MM.1S (cell line): Measurements from ENCODE around the gene FLNC.

Experiments
- DNase-seq: peaks from one replicate; pipeline ENCODE4 v3.0.0-alpha.2; 2015
- H2AFZ ChIP-seq: fragments of 300-600 bp; sonication (generic); 2 replicates; pipeline ENCODE4 v1.6.0; 2016; ENCODE audit warnings: antibody characterized with exemption, low read length
- H3F3A ChIP-seq: fragments of 300-600 bp; sonication (generic); 2 replicates; pipeline ENCODE4 v1.6.1; 2016; ENCODE audit warnings: mild to moderate bottlenecking, antibody characterized with exemption, low read length, moderate library complexity, mixed read lengths; ENCODE audit not compliant: insufficient read depth
- H3K27ac ChIP-seq: fragments of 300-600 bp; sonication (generic); 2 replicates; pipeline ENCODE4 v1.5.1; 2016; ENCODE audit warnings: mild to moderate bottlenecking, low read length
- H3K27me3 ChIP-seq: fragments of 300-600 bp; sonication (generic); replicated peaks from 2 replicates; pipeline ENCODE4 v1.6.0; 2016; ENCODE audit warnings: low read length; ENCODE audit not compliant: insufficient read depth
- H3K36me3 ChIP-seq: fragments of 300-600 bp; sonication (generic); replicated peaks from 2 replicates; pipeline ENCODE4 v1.6.1; 2016; ENCODE audit warnings: mild to moderate bottlenecking, low read length, mixed read lengths; ENCODE audit not compliant: insufficient read depth
- H3K4me1 ChIP-seq: fragments of 300-600 bp; sonication (generic); 2 replicates; pipeline ENCODE4 v1.6.1; 2016; ENCODE audit warnings: low read length, mixed read lengths
- H3K4me2 ChIP-seq: fragments of 300-600 bp; sonication (generic); 2 replicates; pipeline ENCODE4 v1.6.0; 2016; ENCODE audit warnings: low read depth, low read length
- H3K4me3 ChIP-seq: fragments of 300-600 bp; sonication (generic); 2 replicates; pipeline ENCODE4 v1.5.1; 2016; ENCODE audit warnings: low read length, mixed read lengths
- H3K79me2 ChIP-seq: fragments of 300-600 bp; sonication (generic); 2 replicates; pipeline ENCODE4 v1.6.1; 2016; ENCODE audit warnings: mixed run types, low read length, mixed read lengths
- H3K9ac ChIP-seq: fragments of 300-600 bp; sonication (generic); 2 replicates; pipeline ENCODE4 v1.6.1; 2016; ENCODE audit warnings: low read length, mixed read lengths
- H3K9me2 ChIP-seq: fragments of 300-600 bp; sonication (generic); replicated peaks from 2 replicates; pipeline ENCODE4 v1.6.1; 2016; ENCODE audit warnings: mild to moderate bottlenecking, low read length, mixed read lengths; ENCODE audit not compliant: insufficient read depth
- H3K9me3 ChIP-seq: fragments of 300-600 bp; sonication (generic); replicated peaks from 2 replicates; pipeline ENCODE4 v1.6.1; 2016; ENCODE audit warnings: mild to moderate bottlenecking, low read length, mixed read lengths; ENCODE audit not compliant: insufficient read depth
- H4K20me1 ChIP-seq: fragments of 300-600 bp; sonication (generic); 2 replicates; pipeline ENCODE4 v1.6.1; 2016; ENCODE audit warnings: mild to moderate bottlenecking, low read length, moderate library complexity, mixed read lengths; ENCODE audit not compliant: insufficient read depth
- CTCF ChIP-seq: fragments of 300-600 bp; sonication (generic); IDR thresholded peaks from 2 replicates; pipeline ENCODE4 v1.5.1; 2016; ENCODE audit warnings: antibody characterized with exemption, low read length, mixed read lengths
- EZH2 ChIP-seq: fragments of 300-600 bp; sonication (generic); optimal IDR thresholded peaks from 2 replicates; pipeline ENCODE3; 2017; ENCODE audit warnings: low read depth, mild to moderate bottlenecking, antibody characterized with exemption, low read length, mixed read lengths
- EZH2phosphoT487 ChIP-seq: fragments of 300-600 bp; sonication (generic); IDR thresholded peaks from 2 replicates; pipeline ENCODE4 v1.6.1; 2018; ENCODE audit warnings: antibody characterized with exemption, low read length

Gene FLNC

GRCh38 chr7:128795129-128795528, 35.1 kb upstream of the FLNC start:
- H3K9ac ChIP-seq = no peak overlapping the region
- H3K4me1 ChIP-seq = no peaks in the 10 kb centered on the region
- H3K9me3 ChIP-seq = no peaks in the 10 kb centered on the region
- no peak overlapping the region for H3K4me2 ChIP-seq
- no peak overlapping the region for H2AFZ ChIP-seq
- H3K27ac ChIP-seq = no peak overlapping the region
- no peak overlapping the region for H3K4me3 ChIP-seq
- no peaks in the 10 kb centered on the region for H4K20me1 ChIP-seq
- H3K27me3 ChIP-seq = peaks cover 6% of the 10 kb centered on the region
- no peak for DNase-seq
- no peaks in the 10 kb centered on the region for H3K36me3 ChIP-seq
- H3K9me2 ChIP-seq = no peaks in the 10 kb centered on the region
- no peaks in the 10 kb centered on the region for H3K79me2 ChIP-seq
- no peaks in the 10 kb centered on the region for H3F3A ChIP-seq
- TF ChIP-seq CTCF (no peak), EZH2phosphoT487 (no peak), EZH2 (no peak)

- Histone ChIP-seq H3K27ac (no peak overlapping the region), H3K4me2 (no peak overlapping the region), H3K27me3 (no peaks in the 10 kb centered on the region), H2AFZ (no peak overlapping the region), H3F3A (no peaks in the 10 kb centered on the region), H3K9me2 (no peaks in the 10 kb centered on the region), H3K4me3 (no peak overlapping the region), H3K36me3 (no peaks in the 10 kb centered on the region), H4K20me1 (no peaks in the 10 kb centered on the region), H3K4me1 (no peaks in the 10 kb centered on the region), H3K79me2 (no peaks in the 10 kb centered on the region), H3K9ac (no peak overlapping the region), H3K9me3 (no peaks in the 10 kb centered on the region)
- DNase-seq = no peak
- TF ChIP-seq EZH2phosphoT487 (no peak), EZH2 (no peak), CTCF (no peak)
Measured at GRCh38 chr7:128796327-128796726, 33.9 kb upstream of the FLNC start.

GRCh38 chr7:128799451-128799850, 30.8 kb upstream of the FLNC start:
- no peak overlapping the region for H2AFZ ChIP-seq
- TF ChIP-seq CTCF (no peak), EZH2phosphoT487 (no peak), EZH2 (no peak)

More at GRCh38 chr7:128799451-128799850, 30.8 kb upstream of the FLNC start:
- Histone ChIP-seq H3K9me2 (no peaks in the 10 kb centered on the region), H3K4me1 (no peaks in the 10 kb centered on the region), H3K9ac (no peak overlapping the region), H3K4me3 (no peak overlapping the region), H4K20me1 (no peaks in the 10 kb centered on the region), H3K27me3 (no peaks in the 10 kb centered on the region), H3K36me3 (no peaks in the 10 kb centered on the region), H3K27ac (no peak overlapping the region), H3K4me2 (no peak overlapping the region), H3K9me3 (no peaks in the 10 kb centered on the region), H3F3A (no peaks in the 10 kb centered on the region), H3K79me2 (no peaks in the 10 kb centered on the region)
- no peak for DNase-seq
